ENCODE data around the gene ICAM3.

Gene ICAM3

GRCh38 chr19:10290357-10290875 lies 49.0 kb downstream of the ICAM3 start:
- DNase-seq: no peak

GRCh38 chr19:10289836-10290356 lies 49.5 kb downstream of the ICAM3 start, which contains the start of gene ICAM5:
Gene ICAM5 (plus strand): TSS chr19:10289952. CDS start chr19:10290044, 92 bp downstream.
- no peak for DNase-seq

- DNase-seq: no peak
Observed at GRCh38 chr19:10289167-10289835, 50.1 kb downstream of the ICAM3 start.

- DNase-seq: no peak
Observed at GRCh38 chr19:10288662-10289166, 50.7 kb downstream of the ICAM3 start.

GRCh38 chr19:10286803-10287737 lies 52.4 kb downstream of the ICAM3 start, which contains the start of gene ICAM4:
Gene ICAM4 (plus strand): TSS chr19:10286955. CDS start chr19:10287013, 58 bp downstream.
- no peak for DNase-seq

- no peak for DNase-seq
Observed at GRCh38 chr19:10285393-10285792, 54.0 kb downstream of the ICAM3 start.

- no peak for DNase-seq
Observed at GRCh38 chr19:10284960-10285278, 54.5 kb downstream of the ICAM3 start.

GRCh38 chr19:10284065-10284959 lies 55.1 kb downstream of the ICAM3 start:
- no peak for DNase-seq
